Activated T-helper 1 cell treated with anti-CD3 and anti-CD28 coated beads, Interleukin-12 subunit alpha, Interleukin-12 subunit beta, Interleukin-2, Interleukin-4 antibody, amounts not matched to agents 30 ng/mL and 10 ng/mL and 1 ng/mL, durations not matched to agents 14 hours and 24 hours and 36 hours (primary cell): ENCODE data around the gene ZNF581. TPM values are rescaled to one million over a fixed set of nuclear protein-coding genes. Genes with fewer than 3 reads are reported as not detected.

Experiments
- DNase-seq: peaks from one replicate; pipeline ENCODE4 v3.0.0; 2021; ENCODE audit warnings: low spot score
- H3K27ac Mint-ChIP-seq: one replicate; pipeline ENCODE4 v1.8.0; 2021; ENCODE audit warnings: mild to moderate bottlenecking, mixed read lengths
- H3K27me3 Mint-ChIP-seq: one replicate; pipeline ENCODE4 v1.8.0; 2022; ENCODE audit warnings: mild to moderate bottlenecking, moderate library complexity, mixed read lengths; ENCODE audit not compliant: insufficient read depth
- H3K36me3 Mint-ChIP-seq: one replicate; pipeline ENCODE4 v1.8.0; 2021; ENCODE audit warnings: low read depth, mixed read lengths
- H3K4me1 Mint-ChIP-seq: one replicate; pipeline ENCODE4 v1.8.0; 2021; ENCODE audit warnings: low read depth, mixed read lengths
- H3K4me3 Mint-ChIP-seq: one replicate; pipeline ENCODE4 v1.8.0; 2021; ENCODE audit warnings: mild to moderate bottlenecking, moderate library complexity, mixed read lengths
- H3K9me3 Mint-ChIP-seq: one replicate; pipeline ENCODE4 v1.8.0; 2021; ENCODE audit warnings: mixed read lengths
- intact Hi-C: fragments of 100-400 bp; cut with micrococcal nuclease; formaldehyde crosslinking; loops from one replicate; pipeline ENCODE4 v1.15.1; 2024
- total RNA-seq: library from RNA; stranded (reverse); gene quantifications from 2 replicates; pipeline ENCODE4 v1.2.3, GENCODE V29; 2022

Gene ZNF581
- total RNA-seq, 1 donor from 2014 or later: 36.4 TPM

DNA sequence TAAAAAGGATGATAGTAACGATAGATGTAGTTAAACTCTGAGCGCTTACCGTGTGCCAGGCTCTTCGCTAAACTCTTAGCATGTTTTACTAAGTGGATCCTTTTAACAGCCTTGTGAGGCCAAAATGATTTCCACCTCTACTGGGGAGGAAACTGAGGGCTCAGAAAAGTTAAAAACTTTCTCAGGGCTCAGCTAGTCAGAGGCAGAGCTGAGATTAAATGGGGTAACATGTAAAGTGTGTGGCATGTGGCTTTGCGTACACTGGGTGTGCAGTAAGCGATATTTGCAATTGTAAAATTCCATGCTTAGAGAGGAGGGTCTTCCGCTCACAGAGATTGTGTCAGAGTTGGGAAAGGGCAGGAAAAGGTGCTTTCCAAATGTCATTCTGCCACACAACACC lies 13.1 kb downstream of the ZNF581 start:
- intact Hi-C loops: loop anchor here (10.0 kb wide), 1 partner anchor 1522 kb away; the partner anchor contains the start of gene CNOT3
- H3K27ac Mint-ChIP-seq: peak overlapping the region; percentile 99
- no peak for DNase-seq
- H3K9me3 Mint-ChIP-seq: no peaks in the 10 kb centered on the region
- peaks cover 33% of the 10 kb centered on the region for H3K4me1 Mint-ChIP-seq
- peaks cover 43% of the 10 kb centered on the region for H3K36me3 Mint-ChIP-seq
- no peaks in the 10 kb centered on the region for H3K27me3 Mint-ChIP-seq
- H3K4me3 Mint-ChIP-seq: peak overlapping the region; percentile 93

DNA sequence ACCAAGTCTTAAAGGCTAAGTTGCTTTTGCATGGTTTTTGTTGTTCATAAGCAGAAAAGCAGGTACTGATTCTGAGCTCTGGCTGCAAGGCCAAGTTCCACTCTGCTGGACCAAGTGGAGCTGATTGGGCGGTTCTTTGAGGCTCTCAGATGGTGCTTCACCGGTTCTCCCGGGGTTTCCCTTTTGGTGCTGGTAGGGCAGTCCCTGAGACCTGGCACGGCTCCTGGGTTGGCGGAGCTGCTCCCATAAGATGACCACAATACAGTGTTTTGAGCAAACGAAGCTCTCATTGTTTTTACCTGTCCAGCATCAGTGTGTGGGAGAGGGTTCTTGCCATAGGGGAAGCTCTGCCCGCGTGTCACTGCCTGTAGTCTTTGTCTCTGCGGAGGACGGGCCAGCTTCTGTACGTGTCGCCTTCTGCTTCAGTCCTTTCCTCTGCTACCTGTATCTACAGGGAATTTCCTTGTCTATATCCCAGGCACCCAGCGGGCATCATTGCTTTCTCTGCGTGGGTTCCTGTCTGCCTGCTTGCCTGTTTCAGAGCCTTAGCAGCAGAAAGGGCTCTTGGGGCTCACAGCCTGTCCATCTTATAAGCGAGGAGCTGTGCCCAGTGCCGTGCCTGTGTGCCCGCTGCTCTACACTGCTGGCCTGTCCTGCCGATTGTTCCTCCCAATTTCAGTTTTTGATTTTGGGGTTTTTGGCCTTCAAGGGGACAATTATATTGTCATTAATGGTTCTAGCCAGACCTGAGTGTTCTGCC lies 13.7 kb downstream of the ZNF581 start:
- DNase-seq: no peak
- H3K36me3 Mint-ChIP-seq: peaks cover 47% of the 10 kb centered on the region
- intact Hi-C loops: loop anchor here (10.0 kb wide), 1 partner anchor 1522 kb away; the partner anchor contains the start of gene CNOT3

DNA sequence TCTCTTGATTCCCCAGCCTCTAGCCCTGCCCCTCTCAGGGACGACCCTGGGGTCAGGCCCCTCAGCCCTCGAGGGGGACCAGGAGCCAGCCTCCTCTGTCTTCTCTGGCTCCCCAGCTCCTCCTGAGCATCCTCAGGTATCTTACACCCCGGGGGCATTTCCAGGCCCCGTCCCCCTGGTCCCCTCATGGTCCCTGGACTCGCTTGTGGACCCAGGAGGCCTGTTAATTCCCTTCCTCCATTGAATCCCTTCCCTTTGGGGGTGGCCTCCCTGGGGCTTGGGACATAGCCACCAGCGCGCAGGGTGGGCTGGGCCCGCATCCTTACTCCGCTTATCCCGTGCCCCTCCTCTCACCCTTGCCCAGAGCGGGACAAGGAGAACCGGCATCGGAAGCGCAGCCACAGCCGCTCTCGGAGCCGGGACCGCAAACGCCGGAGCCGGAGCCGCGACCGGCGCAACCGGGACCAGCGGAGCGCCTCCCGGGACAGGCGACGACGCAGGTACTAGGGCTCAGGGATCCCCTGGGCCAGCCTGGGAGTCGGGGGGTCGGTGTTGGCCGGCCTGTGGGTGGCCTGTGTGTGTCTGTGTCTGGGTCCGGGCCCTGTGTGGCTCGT lies 15.5 kb downstream of the ZNF581 start:
- no peak for DNase-seq
- Mint-ChIP-seq H3K27ac (no peak overlapping the region), H3K4me1 (peaks cover 42% of the 10 kb centered on the region), H3K4me3 (no peak overlapping the region), H3K36me3 (peaks cover 61% of the 10 kb centered on the region), H3K27me3 (no peaks in the 10 kb centered on the region), H3K9me3 (no peaks in the 10 kb centered on the region)
- intact Hi-C loops: loop anchor here (10.0 kb wide), 1 partner anchor 1524 kb away; the partner anchor contains the start of gene CNOT3

More for the DNA sequence above, 13.7 kb downstream of the ZNF581 start:
- peak overlapping the region; percentile 93 for H3K4me3 Mint-ChIP-seq
- H3K9me3 Mint-ChIP-seq: no peaks in the 10 kb centered on the region
- H3K4me1 Mint-ChIP-seq: peaks cover 33% of the 10 kb centered on the region
- peak overlapping the region; percentile 99 for H3K27ac Mint-ChIP-seq
- no peaks in the 10 kb centered on the region for H3K27me3 Mint-ChIP-seq

DNA sequence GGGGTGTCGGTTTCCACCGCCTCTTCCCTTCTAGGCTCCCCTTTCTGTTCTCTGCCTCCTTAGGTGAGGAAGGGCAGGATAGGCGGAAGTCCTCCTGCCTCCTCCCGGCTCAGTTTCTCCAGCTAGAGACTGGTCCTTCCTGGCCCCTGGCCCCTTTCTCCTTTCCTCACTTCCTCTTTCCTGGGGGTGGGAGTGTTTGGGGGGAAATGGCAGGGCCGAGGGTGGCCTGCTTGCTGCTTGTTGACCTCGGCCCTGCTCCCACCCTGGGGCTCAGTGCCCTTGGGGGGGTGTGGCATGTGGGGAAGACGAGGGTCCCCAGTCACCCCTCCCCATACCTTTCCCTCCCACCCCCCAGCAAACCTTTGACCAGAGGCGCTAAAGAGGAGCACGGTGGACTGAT lies 16.4 kb downstream of the ZNF581 start:
- Mint-ChIP-seq H3K4me3 (peak overlapping the region; percentile 51), H3K27ac (no peak overlapping the region), H3K27me3 (no peaks in the 10 kb centered on the region), H3K9me3 (no peaks in the 10 kb centered on the region), H3K36me3 (peaks cover 68% of the 10 kb centered on the region), H3K4me1 (peaks cover 42% of the 10 kb centered on the region)
- intact Hi-C loops: loop anchor here (10.0 kb wide), 1 partner anchor 1525 kb away; the partner anchor contains the start of gene CNOT3
- DNase-seq: no peak

DNA sequence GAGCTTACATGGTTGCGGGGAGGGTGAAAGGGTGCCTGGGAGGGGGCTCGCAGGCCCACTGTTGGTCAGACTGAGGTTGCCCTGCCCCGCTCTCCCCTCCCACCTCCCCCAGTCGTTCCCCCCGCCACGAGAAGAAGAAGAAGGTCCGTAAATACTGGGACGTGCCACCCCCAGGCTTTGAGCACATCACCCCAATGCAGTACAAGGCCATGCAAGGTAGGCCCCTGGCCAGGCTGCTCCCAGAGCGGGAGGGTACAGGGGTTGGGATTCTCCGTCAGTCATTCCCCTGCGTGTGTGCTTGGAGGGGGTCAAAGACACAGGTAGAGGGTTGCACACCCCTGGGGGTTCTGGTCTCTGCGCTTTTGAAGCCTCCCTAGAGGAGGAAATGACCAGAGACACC lies 17.0 kb downstream of the ZNF581 start:
- H3K4me1 Mint-ChIP-seq: peaks cover 42% of the 10 kb centered on the region
- H3K27ac Mint-ChIP-seq: no peak overlapping the region
- H3K4me3 Mint-ChIP-seq: no peak overlapping the region
- no peaks in the 10 kb centered on the region for H3K9me3 Mint-ChIP-seq
- intact Hi-C loops: no loop called here
- H3K27me3 Mint-ChIP-seq: no peaks in the 10 kb centered on the region
- H3K36me3 Mint-ChIP-seq: peaks cover 69% of the 10 kb centered on the region
- DNase-seq: no peak

DNA sequence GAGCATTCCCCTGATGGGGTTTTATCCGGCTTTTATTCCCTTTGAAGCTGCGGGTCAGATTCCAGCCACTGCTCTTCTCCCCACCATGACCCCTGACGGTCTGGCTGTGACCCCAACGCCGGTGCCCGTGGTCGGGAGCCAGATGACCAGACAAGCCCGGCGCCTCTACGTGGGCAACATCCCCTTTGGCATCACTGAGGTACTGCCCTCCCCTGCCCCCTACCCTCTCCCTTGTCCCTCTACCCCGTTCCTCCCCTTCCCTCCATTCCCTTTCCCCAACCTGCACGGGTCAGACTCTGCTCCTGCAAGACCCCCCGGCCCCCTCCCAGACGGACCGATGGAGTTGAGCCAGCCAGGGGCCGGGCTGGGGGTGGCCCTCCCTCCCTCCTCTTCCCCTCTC lies 17.5 kb downstream of the ZNF581 start:
- Mint-ChIP-seq H3K27me3 (no peaks in the 10 kb centered on the region), H3K27ac (no peak overlapping the region), H3K36me3 (peaks cover 65% of the 10 kb centered on the region), H3K4me1 (peaks cover 39% of the 10 kb centered on the region), H3K4me3 (no peak overlapping the region), H3K9me3 (no peaks in the 10 kb centered on the region)
- intact Hi-C loops: no loop called here
- DNase-seq: no peak

DNA sequence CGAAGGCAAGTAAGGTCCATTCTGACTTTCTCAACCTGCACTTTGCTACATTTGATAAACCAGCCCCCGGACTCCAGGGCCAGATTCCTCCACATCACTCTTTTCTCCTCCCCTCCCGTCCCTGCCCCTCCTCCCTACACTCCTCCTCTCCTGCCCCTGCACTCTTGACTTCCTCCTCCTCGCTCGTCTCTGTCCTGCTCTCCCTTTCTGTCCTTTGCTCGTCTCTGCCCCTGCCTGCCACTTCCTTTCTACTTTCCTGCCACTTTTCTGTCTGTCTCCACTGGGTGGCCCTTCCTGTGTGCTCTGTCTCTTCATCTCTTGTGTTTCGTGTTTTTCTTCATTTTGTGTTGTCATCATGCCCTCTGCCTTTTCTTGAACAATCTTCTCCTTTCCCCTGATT lies 18.4 kb downstream of the ZNF581 start:
- Mint-ChIP-seq H3K27ac (peak overlapping the region; percentile 81), H3K9me3 (no peaks in the 10 kb centered on the region), H3K27me3 (no peaks in the 10 kb centered on the region), H3K4me3 (no peak overlapping the region), H3K4me1 (peaks cover 32% of the 10 kb centered on the region), H3K36me3 (peaks cover 66% of the 10 kb centered on the region)
- intact Hi-C loops: no loop called here
- no peak for DNase-seq

DNA sequence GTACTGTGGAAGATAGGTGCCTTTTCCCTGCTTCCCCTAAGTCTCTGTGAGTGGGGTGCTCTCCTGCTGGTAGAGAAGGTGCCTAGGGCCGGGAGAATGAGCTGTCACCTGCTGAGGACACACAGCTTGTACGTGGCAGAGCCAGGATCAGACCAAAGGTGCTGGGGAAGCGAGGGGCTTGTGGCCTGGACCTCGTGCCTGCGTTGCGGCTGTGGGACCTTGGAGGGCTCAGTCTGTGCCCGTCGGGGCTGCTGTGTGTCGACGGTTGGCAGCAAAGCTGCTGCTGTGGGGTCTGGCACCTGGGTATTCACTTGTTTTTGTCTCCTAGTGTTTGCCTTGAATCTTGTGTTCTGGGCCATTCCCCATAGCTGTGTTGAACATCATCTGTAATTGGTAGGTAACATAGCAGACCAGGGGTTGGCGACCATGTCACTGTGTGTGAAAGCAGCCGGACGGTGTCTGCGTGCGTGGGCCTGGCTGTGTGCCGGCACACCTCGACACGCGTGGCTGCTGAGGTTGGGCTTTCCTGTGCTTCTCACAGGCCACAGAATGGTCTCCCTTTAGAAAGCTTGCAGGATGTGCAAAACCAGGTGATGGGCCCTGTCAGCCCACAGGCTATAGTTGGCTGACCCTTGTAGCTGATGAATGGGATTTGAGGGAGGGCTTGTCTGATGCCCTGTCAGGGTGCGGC lies 20.5 kb downstream of the ZNF581 start:
- Mint-ChIP-seq H3K27ac (no peak overlapping the region), H3K9me3 (no peaks in the 10 kb centered on the region), H3K36me3 (peaks cover 66% of the 10 kb centered on the region), H3K4me1 (peaks cover 17% of the 10 kb centered on the region), H3K27me3 (no peaks in the 10 kb centered on the region), H3K4me3 (no peak overlapping the region)
- DNase-seq: no peak
- intact Hi-C loops: no loop called here

DNA sequence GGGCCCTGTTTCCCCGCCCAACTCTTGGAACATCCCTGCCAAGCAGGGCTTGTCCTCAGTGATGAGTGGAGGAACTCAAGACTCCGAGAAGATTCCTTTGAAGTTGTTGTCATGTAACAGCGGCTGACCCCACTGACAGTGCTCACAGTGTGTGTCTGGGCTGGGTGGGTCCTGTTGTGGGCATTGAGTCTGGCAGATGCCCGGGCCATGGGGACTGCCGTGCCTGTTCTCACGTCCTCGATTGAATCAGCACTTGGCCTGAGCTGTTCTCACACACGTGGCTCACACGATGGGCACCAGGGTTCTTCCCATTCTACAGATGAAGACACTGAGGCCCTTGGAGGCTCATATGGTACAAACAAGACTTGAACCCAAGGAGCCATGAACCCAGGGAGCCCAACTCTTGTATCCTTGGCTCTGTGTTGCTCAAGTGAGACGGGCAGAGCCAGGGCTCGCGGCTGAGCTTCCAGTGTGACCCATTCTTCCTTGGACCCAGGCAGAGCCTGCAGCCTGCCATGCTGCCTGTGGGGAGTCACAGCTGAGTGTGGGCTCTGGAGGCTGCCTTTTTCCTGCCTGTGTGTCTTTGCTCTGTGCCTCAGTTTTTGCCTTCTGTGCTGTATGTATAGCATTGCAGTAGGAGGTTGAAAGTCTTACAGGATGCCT lies 23.0 kb downstream of the ZNF581 start:
- intact Hi-C loops: no loop called here

DNA sequence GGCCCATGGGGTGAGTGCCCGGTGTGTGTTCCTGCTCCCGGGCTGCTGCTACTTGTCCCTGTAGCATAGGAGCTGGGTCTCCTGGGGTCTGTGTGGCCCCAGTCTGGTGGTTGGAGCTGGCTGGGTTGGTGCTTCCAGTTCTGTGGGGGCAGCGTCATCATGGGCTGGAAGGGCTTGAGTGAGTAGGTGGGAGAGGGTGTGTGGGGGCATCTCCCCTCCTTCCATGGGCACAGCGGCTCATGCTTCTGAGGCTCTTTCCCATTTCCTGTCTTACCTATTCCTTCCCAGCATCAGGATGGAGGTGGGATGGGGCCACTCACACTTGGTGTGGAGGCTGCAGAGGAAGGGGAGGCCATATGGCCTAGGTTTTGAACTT lies 23.5 kb downstream of the ZNF581 start:
- H3K4me3 Mint-ChIP-seq: no peak overlapping the region
- peaks cover 20% of the 10 kb centered on the region for H3K4me1 Mint-ChIP-seq
- peak overlapping the region; percentile 2 for H3K27ac Mint-ChIP-seq
- no peaks in the 10 kb centered on the region for H3K27me3 Mint-ChIP-seq
- H3K9me3 Mint-ChIP-seq: no peaks in the 10 kb centered on the region
- DNase-seq: no peak
- H3K36me3 Mint-ChIP-seq: peaks cover 60% of the 10 kb centered on the region
- intact Hi-C loops: no loop called here

More for the DNA sequence above, 23.0 kb downstream of the ZNF581 start:
- Mint-ChIP-seq H3K27me3 (no peaks in the 10 kb centered on the region), H3K9me3 (no peaks in the 10 kb centered on the region), H3K27ac (no peak overlapping the region), H3K4me1 (peaks cover 17% of the 10 kb centered on the region), H3K36me3 (peaks cover 64% of the 10 kb centered on the region), H3K4me3 (no peak overlapping the region)
- no peak for DNase-seq

DNA sequence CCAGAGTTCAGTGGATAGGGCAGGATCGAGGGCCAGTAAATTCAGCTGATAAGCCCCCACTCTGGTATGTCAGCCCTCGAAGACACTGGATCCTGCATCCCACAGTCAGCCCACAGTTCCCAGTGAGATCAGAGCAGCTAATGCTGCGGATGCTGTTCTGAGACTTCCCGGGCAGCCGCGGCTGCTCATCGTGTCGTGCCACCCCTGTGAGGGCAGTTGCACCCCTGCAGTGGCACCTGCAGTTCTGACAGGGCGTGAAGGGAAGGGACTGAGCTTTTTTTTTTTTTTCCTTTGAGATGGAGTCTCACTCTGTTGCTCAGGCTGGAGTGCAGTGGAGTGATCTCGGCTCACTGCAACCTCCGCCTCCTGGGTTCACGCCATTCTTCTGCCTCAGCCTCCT lies 24.1 kb downstream of the ZNF581 start:
- peak overlapping the region; percentile 2 for H3K27ac Mint-ChIP-seq
- DNase-seq: no peak
- no peak overlapping the region for H3K4me3 Mint-ChIP-seq
- intact Hi-C loops: no loop called here
- no peaks in the 10 kb centered on the region for H3K27me3 Mint-ChIP-seq
- peaks cover 20% of the 10 kb centered on the region for H3K4me1 Mint-ChIP-seq
- no peaks in the 10 kb centered on the region for H3K9me3 Mint-ChIP-seq
- H3K36me3 Mint-ChIP-seq: peaks cover 58% of the 10 kb centered on the region

DNA sequence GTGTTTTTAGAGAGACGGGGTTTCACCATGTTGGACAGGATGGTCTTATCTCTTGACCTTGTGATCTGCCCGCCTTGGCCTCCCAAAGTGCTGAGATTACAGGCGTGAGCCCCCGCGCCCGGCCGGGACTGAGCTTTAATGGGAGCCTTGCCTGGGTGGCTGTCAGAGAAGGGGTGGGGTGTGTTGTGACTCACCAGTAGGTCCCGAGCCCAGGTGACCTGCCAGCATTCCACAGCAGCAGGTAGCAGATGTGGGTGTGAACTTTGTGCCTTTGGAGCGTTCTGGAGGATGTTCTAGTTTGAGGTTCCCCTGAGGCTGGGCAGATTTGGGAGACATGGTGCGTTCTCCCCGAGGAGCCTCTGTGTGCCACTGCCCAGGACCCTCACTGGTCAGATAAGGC lies 24.5 kb downstream of the ZNF581 start:
- Mint-ChIP-seq H3K27me3 (no peaks in the 10 kb centered on the region), H3K4me1 (peaks cover 15% of the 10 kb centered on the region), H3K4me3 (no peak overlapping the region), H3K27ac (no peak overlapping the region), H3K36me3 (peaks cover 54% of the 10 kb centered on the region), H3K9me3 (no peaks in the 10 kb centered on the region)
- DNase-seq: no peak
- intact Hi-C loops: no loop called here
